K562 (cell line): ENCODE data around the gene ZDHHC14. TPM values are rescaled to one million over a fixed set of nuclear protein-coding genes. Genes with fewer than 3 reads are reported as not detected.

ENCODE experiments used
- ATAC-seq: fragments of 200-7000 bp; cut with Tn5 transposase; 3 replicates; pipeline ENCODE4 v1.9.1; 2020; ENCODE audit warnings: moderate library complexity
- BruUV-seq: library from RNA; stranded (reverse); fragments of 400-500 nt; replicated peaks from 2 replicates; lab custom pipeline; 2021; lab: Mats Ljungman, UMichigan
- CTCF ChIA-PET: fragments of 300-600 bp; formaldehyde crosslinking; extraction: SDS; loops from one replicate; lab custom pipeline; 2021; ENCODE audit warnings: low intra/inter-chr PET ratio; lab: Yijun Ruan, JAX
- POLR2A ChIA-PET: fragments of 300-600, 350-650 bp; sonication (Branson Sonifier 250); formaldehyde crosslinking; extraction: SDS; loops from one replicate; lab custom pipeline; 2021; ENCODE audit warnings: antibody characterized with exemption, inconsistent platforms; lab: Yijun Ruan, JAX
- DNase-seq, 4 experiments: peaks; one replicate each; pipeline versions ENCODE4 v3.0.0 to v3.0.0-alpha.2; 2011 to 2018; ENCODE audit warnings: low spot score in 3 of 4, mixed read lengths in 3 of 4; ENCODE audit errors: extremely low read depth in 1 of 4
- FAIRE-seq: peaks from 2 replicates; lab custom pipeline; 2011; peaks lifted over from hg19 to GRCh38; lab: Jason Lieb, UNC
- H2AFZ ChIP-seq: 2 replicates; pipeline ENCODE4 v1.6.0; 2011; ENCODE audit warnings: low read depth, low read length, control low read depth, inconsistent platforms
- H3K27ac ChIP-seq: fragments of 200-600 bp; 3 replicates; pipeline ENCODE4 v1.8.0; 2011; ENCODE audit warnings: low read depth, mild to moderate bottlenecking, control low read depth, inconsistent platforms, low read length, moderate library complexity, mixed read lengths; ENCODE audit errors: extremely low read depth
- H3K27me3 ChIP-seq, 2 experiments: fragments of 300-600 bp in 1 of 2; 2 replicates in 1 of 2; 3 replicates in 1 of 2; pipeline versions ENCODE4 v1.6.0 to v1.8.0; 2011; ENCODE audit warnings: inconsistent platforms in 2 of 2, low read length in 2 of 2, mild to moderate bottlenecking in 1 of 2, mixed read lengths in 1 of 2, moderate library complexity in 1 of 2; ENCODE audit not compliant: control insufficient read depth in 2 of 2, insufficient read depth in 2 of 2
- H3K36me3 ChIP-seq: fragments of 300-600 bp; 3 replicates; pipeline ENCODE4 v1.8.0; 2011; ENCODE audit warnings: mild to moderate bottlenecking, low read length, inconsistent platforms; ENCODE audit not compliant: control insufficient read depth, insufficient read depth
- H3K4me1 ChIP-seq, 2 experiments: fragments of 200-600 bp in 1 of 2; replicated peaks in 1 of 2; 2 replicates in 1 of 2; 3 replicates in 1 of 2; pipeline versions ENCODE4 v1.5.1 to v1.8.0; 2011; ENCODE audit warnings: inconsistent platforms in 2 of 2, low read length in 2 of 2, mild to moderate bottlenecking in 1 of 2, mixed read lengths in 1 of 2, moderate library complexity in 1 of 2; ENCODE audit not compliant: control insufficient read depth in 2 of 2, insufficient read depth in 2 of 2
- H3K4me2 ChIP-seq: 2 replicates; pipeline ENCODE4 v1.6.1; 2011; ENCODE audit warnings: low read length, control low read depth, inconsistent platforms, mixed read lengths; ENCODE audit not compliant: insufficient read depth
- H3K4me3 ChIP-seq: fragments of 200-600 bp; sonication (generic), shearing (Covaris generic); 2 replicates; pipeline ENCODE4 v1.5.1; 2016; ENCODE audit warnings: control low read depth, inconsistent platforms
- H3K79me2 ChIP-seq: fragments of 200-600 bp; 3 replicates; pipeline ENCODE4 v1.8.0; 2011; ENCODE audit warnings: low read length, inconsistent platforms; ENCODE audit not compliant: control insufficient read depth, insufficient read depth
- H3K9ac ChIP-seq, 2 experiments: 2 replicates each; pipeline versions ENCODE4 v1.6.0 to v1.6.1; 2011; ENCODE audit warnings: low read depth in 2 of 2, low read length in 2 of 2, control low read depth in 1 of 2, inconsistent platforms in 1 of 2, mild to moderate bottlenecking in 1 of 2, mixed read lengths in 1 of 2; ENCODE audit not compliant: insufficient read depth in 1 of 2
- H3K9me1 ChIP-seq: one replicate; pipeline ENCODE4 v1.6.0; 2011; ENCODE audit warnings: inconsistent platforms, mild to moderate bottlenecking, low read length, moderate library complexity; ENCODE audit not compliant: control insufficient read depth, insufficient read depth
- H3K9me3 ChIP-seq: replicated peaks from 2 replicates; pipeline ENCODE4 v1.5.1; 2011; ENCODE audit warnings: low read depth, low read length, inconsistent platforms; ENCODE audit not compliant: control insufficient read depth, insufficient read depth
- H4K20me1 ChIP-seq: replicated peaks from 2 replicates; pipeline ENCODE4 v1.6.1; 2011; ENCODE audit warnings: low read length, inconsistent platforms, mixed read lengths; ENCODE audit not compliant: control insufficient read depth, insufficient read depth
- ASH1L ChIP-seq: fragments of 450-650 bp; IDR thresholded peaks from 2 replicates; pipeline ENCODE4 v1.6.1; 2018; ENCODE audit warnings: borderline replicate concordance, mild to moderate bottlenecking, low read depth; ENCODE audit not compliant: partially characterized antibody
- CAMTA2 ChIP-seq: fragments of 250-450 bp; sonication (Bioruptor Pico); conservative IDR thresholded peaks from 2 replicates; pipeline ENCODE4 v1.5.1; 2022
- DACH1 ChIP-seq: fragments of 450-650 bp; IDR thresholded peaks from 2 replicates; pipeline ENCODE4 v1.6.1; 2018; ENCODE audit not compliant: partially characterized antibody
- EGR1 ChIP-seq: fragments of 450-650 bp; conservative IDR thresholded peaks from 2 replicates; pipeline ENCODE4 v1.6.1; 2017; ENCODE audit warnings: mild to moderate bottlenecking
- KHSRP ChIP-seq: fragments of 450-650 bp; IDR thresholded peaks from 2 replicates; pipeline ENCODE4 v1.6.1; 2017
- MTA1 ChIP-seq: fragments of 450-650 bp; IDR thresholded peaks from 2 replicates; pipeline ENCODE4 v1.6.1; 2017; ENCODE audit warnings: borderline replicate concordance
- NCOA1 ChIP-seq: fragments of 450-650 bp; IDR thresholded peaks from 2 replicates; pipeline ENCODE4 v1.6.1; 2016; ENCODE audit warnings: low read depth
- NFRKB ChIP-seq: fragments of 450-650 bp; IDR thresholded peaks from 2 replicates; pipeline ENCODE4 v1.6.1; 2016; ENCODE audit warnings: low read depth
- POLR2G ChIP-seq: fragments of 200-400 bp; formaldehyde crosslinking; IDR thresholded peaks from 2 replicates; pipeline ENCODE4 v1.6.1; 2017; ENCODE audit warnings: low read depth, mild to moderate bottlenecking, antibody characterized with exemption, low read length, moderate library complexity
- POU5F1 ChIP-seq: fragments of 150-350 bp; IDR thresholded peaks from 2 replicates; pipeline ENCODE4 v1.6.1; 2014; ENCODE audit warnings: borderline replicate concordance, low read length, low read depth, mild to moderate bottlenecking; ENCODE audit not compliant: partially characterized antibody
- RFX7 ChIP-seq: fragments of 250-450 bp; sonication (Bioruptor Pico); IDR thresholded peaks from 2 replicates; pipeline ENCODE4 v1.5.1; 2021; ENCODE audit warnings: mild to moderate bottlenecking
- RHOXF2B ChIP-seq: fragments of 250-450 bp; sonication (Bioruptor Pico); conservative IDR thresholded peaks from 2 replicates; pipeline ENCODE4 v1.5.1; 2021
- SMAD2 ChIP-seq: fragments of 150-350 bp; IDR thresholded peaks from 2 replicates; pipeline ENCODE4 v1.6.1; 2014; ENCODE audit warnings: low read depth, mild to moderate bottlenecking, low read length
- STAT5A ChIP-seq: IDR thresholded peaks from 2 replicates; pipeline ENCODE4 v1.6.1; 2012; ENCODE audit warnings: low read length, inconsistent platforms, borderline replicate concordance
- ZFP1 ChIP-seq: fragments of 450-650 bp; formaldehyde crosslinking; IDR thresholded peaks from 2 replicates; pipeline ENCODE4 v1.4.0; 2020; ENCODE audit warnings: mild to moderate bottlenecking, mixed read lengths
- ZFX ChIP-seq: sonication (generic); formaldehyde crosslinking; IDR thresholded peaks from 2 replicates; pipeline ENCODE4 v1.8.0; 2022; ENCODE audit warnings: mild to moderate bottlenecking, missing genetic modification reagents, moderate library complexity
- ZNF695 ChIP-seq: fragments of 450-650 bp; formaldehyde crosslinking; IDR thresholded peaks from 2 replicates; pipeline ENCODE4 v1.4.0; 2020; ENCODE audit warnings: mild to moderate bottlenecking, moderate library complexity
- WGBS: fragments of 100-300 bp; shearing (Covaris generic); methylation state at CpG from one replicate; pipeline ENCODE4 v1.1.6; 2016; ENCODE audit warnings: low coverage, mixed read lengths; ENCODE audit not compliant: insufficient coverage; ENCODE audit errors: missing lambda C conversion rate; 5-methylcytosine and 5-hydroxymethylcytosine counted together
- in situ Hi-C: fragments of 300-500 bp; cut with MboI; formaldehyde crosslinking; loops from 4 replicates; pipeline ENCODE4 v1.15.0; 2018; ENCODE audit warnings: inconsistent platforms, mixed read lengths
- intact Hi-C: fragments of 100-400 bp; cut with micrococcal nuclease; formaldehyde crosslinking; loops from 2 replicates; pipeline ENCODE4 v1.14.2; 2022
- polyA plus RNA-seq, 8 experiments: library from polyadenylated mRNA; depleted of rRNA in 4 of 8; stranded (reverse) in 5 of 8; unstranded in 3 of 8; fragments of >200 nt; fragmentation: Nextera tagmentation in 2 of 8; fragmentation: Illumina TruSeq in 1 of 8; extraction: Ambion mirVana in 2 of 8; extraction: Trizol in 1 of 8; gene quantifications; 2 replicates each; pipeline versions ENCODE4 v1.2.1 to v1.2.3, GENCODE V29; 2011 to 2014; ENCODE audit warnings: inconsistent platforms in 1 of 8, missing spikeins in 1 of 8
- total RNA-seq, 7 experiments: library from RNA; depleted of rRNA in 6 of 7; stranded (reverse); fragments of >200 nt in 6 of 7; fragmentation: Illumina TruSeq in 2 of 7; extraction: Trizol in 2 of 7; gene quantifications; 2 replicates each; pipeline versions ENCODE4 v1.2.1 to v1.2.3, GENCODE V29; 2011 to 2021; ENCODE audit warnings: low replicate concordance in 1 of 7
- TF ChIP-seq, protein P1 (sequence below): fragments of 250-450 bp; sonication (Bioruptor Pico); IDR thresholded peaks from 2 replicates; pipeline ENCODE4 v1.4.0; 2020
- TF ChIP-seq, protein P2 (sequence below): fragments of 250-450 bp; sonication (Bioruptor Pico); IDR thresholded peaks from 2 replicates; pipeline ENCODE4 v1.5.0; 2021

The ZDHHC14 gene
- total and polyA plus RNA-seq, 9 of the 15 experiments (the other 6 are each of a cell fraction or from before 2014, with no cell fraction given): 0.92 to 23.1 (median 13.8) TPM

DNA sequence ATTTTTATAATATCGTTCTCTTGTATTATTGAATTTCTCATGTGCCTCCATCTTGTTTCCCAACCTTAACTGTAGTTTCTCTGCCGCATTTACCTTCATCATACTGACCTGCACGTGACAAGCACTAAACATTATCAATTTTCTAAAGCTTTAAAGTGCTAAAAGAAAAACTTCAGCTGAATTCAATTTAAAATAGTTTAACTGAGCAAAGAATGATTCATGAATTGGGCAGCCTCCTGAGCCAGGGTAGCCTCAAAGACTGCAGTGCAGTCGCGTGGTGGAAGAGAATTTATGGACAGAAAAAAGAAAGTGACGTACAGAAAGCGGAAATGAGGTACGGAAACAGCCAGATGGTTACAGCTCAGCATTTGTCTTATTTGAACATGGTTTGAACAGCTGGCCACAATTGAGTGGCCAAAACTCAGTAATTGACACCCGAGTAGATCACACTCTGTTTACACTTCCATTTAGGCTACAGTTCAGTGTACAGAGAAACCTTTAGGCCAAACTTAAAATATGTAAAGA lies 4.2 kb upstream of the ZDHHC14 start (continued):
- TF ChIP-seq RFX7 (no peak), DACH1 (peak; percentile 16)

DNA sequence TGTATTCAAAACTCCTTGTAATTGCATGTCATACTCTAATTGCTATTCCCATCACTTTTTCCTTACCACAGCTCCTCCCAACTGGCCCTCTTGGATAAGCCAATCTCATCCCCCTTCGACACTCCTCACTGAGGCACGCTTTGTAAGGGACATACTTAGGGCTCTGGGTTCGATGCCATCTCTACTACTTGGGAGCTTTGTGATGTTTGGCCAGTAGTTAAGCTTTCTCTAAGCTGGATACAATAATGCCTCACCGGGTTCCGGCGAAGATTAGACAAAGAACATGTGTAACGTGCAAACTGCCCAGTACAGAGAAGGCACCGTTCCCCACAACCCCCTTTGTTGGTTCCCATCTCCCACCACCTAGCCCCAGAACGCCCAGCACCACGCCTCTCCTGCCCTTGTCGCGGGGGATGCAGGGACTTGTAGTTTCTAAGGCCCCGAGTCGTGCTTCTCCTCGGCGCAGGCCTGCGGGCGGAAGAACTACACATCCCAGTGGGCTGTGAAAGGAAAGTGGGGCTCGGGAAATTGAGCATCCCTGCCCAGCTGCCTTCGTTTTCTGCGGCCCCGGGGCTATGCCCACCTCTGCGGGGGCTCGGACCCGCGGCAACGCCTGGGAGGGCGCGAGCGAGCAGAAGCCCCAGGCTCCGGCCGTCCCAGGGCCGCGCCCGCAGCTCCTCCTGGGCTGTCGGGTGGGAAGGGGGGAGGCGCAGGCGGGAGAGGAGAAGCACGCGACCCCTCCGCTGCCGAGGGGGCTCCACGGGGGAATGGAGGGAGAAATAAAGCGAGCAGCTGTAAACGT lies 1.1 kb upstream of the ZDHHC14 start:
- WGBS: under 1% methylated on average over 39 of the region's 45 CpGs
- Histone ChIP-seq H3K27me3 (no peaks in the 10 kb centered on the region), H3K9me3 (no peaks in the 10 kb centered on the region), H3K27ac (peak overlapping the region; percentile 75), H4K20me1 (peaks cover 10% of the 10 kb centered on the region), H3K79me2 (peaks cover 35% of the 10 kb centered on the region), H3K9me1 (peaks cover 3% of the 10 kb centered on the region), H3K36me3 (peaks cover 9% of the 10 kb centered on the region; the same call in 1 of the 3 replicates), H3K4me3 (peak overlapping the region; percentile 77), H2AFZ (peak overlapping the region; percentile 76), H3K4me2 (peak overlapping the region; percentile 88), H3K9ac (peak overlapping the region; percentile 76 to 94), H3K4me1 (peaks cover 21 to 29% of the 10 kb centered on the region in 2 experiments; a peak in 4 of 5 replicates)
- POLR2A ChIA-PET: interaction anchor here (0.6 to 2.6 kb wide), 9 partner anchors 11 to 1575 kb away, joined by 3 to 15 read pairs (median 3); partner anchors contain the start of gene TMEM242
- CTCF ChIA-PET: no interaction called here
- BruUV-seq: TSS peak; percentile 60
- intact Hi-C loops: loop anchor here (2.0 to 5.0 kb wide), 5 partner anchors 57 to 217 kb away; partner anchors contain the start of gene TMEM242
- ATAC-seq: peak; percentile 91
- peak; percentile 82 to 96 (median 86) for DNase-seq
- in situ Hi-C loops: no loop called here
- peak; percentile 97 for FAIRE-seq
- no peak for TF ChIP-seq STAT5A
- no peak for TF ChIP-seq KHSRP
- no peak for TF ChIP-seq ZFX
- TF ChIP-seq CAMTA2 (CRISPR knock-in tag): no peak
- TF ChIP-seq, protein P1, sequence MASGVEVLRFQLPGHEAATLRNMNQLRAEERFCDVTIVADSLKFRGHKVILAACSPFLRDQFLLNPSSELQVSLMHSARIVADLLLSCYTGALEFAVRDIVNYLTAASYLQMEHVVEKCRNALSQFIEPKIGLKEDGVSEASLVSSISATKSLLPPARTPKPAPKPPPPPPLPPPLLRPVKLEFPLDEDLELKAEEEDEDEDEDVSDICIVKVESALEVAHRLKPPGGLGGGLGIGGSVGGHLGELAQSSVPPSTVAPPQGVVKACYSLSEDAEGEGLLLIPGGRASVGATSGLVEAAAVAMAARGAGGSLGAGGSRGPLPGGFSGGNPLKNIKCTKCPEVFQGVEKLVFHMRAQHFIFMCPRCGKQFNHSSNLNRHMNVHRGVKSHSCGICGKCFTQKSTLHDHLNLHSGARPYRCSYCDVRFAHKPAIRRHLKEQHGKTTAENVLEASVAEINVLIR (CRISPR knock-in tag): no peak
- no peak for TF ChIP-seq ZFP1 (CRISPR knock-in tag)
- no peak for TF ChIP-seq POU5F1
- TF ChIP-seq RHOXF2B (CRISPR knock-in tag): no peak
- no peak for TF ChIP-seq NCOA1
- no peak for TF ChIP-seq POLR2G
- TF ChIP-seq MTA1: no peak
- TF ChIP-seq EGR1: peak; percentile 46; the same call in 1 of the 2 replicates
- TF ChIP-seq SMAD2: no peak
- no peak for TF ChIP-seq NFRKB
- TF ChIP-seq ASH1L: no peak
- no peak for TF ChIP-seq ZNF695
- TF ChIP-seq, protein P2, sequence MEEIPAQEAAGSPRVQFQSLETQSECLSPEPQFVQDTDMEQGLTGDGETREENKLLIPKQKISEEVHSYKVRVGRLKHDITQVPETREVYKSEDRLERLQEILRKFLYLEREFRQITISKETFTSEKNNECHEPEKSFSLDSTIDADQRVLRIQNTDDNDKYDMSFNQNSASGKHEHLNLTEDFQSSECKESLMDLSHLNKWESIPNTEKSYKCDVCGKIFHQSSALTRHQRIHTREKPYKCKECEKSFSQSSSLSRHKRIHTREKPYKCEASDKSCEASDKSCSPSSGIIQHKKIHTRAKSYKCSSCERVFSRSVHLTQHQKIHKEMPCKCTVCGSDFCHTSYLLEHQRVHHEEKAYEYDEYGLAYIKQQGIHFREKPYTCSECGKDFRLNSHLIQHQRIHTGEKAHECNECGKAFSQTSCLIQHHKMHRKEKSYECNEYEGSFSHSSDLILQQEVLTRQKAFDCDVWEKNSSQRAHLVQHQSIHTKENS (CRISPR knock-in tag): no peak
